HG02798 (cell line): ENCODE data around the gene RERE.
"Not testable (repeated sequence)": the region's sequence is repeated elsewhere in the genome, so short reads cannot be mapped to it uniquely, and the experiment has no call there.

Experiments
- ATAC-seq: cut with Tn5 transposase; IDR thresholded peaks from one replicate; pipeline ENCODE4 v1.9.1; 2021; ENCODE audit warnings: mild to moderate bottlenecking; ENCODE audit not compliant: unreplicated experiment, poor library complexity

RERE gene

DNA sequence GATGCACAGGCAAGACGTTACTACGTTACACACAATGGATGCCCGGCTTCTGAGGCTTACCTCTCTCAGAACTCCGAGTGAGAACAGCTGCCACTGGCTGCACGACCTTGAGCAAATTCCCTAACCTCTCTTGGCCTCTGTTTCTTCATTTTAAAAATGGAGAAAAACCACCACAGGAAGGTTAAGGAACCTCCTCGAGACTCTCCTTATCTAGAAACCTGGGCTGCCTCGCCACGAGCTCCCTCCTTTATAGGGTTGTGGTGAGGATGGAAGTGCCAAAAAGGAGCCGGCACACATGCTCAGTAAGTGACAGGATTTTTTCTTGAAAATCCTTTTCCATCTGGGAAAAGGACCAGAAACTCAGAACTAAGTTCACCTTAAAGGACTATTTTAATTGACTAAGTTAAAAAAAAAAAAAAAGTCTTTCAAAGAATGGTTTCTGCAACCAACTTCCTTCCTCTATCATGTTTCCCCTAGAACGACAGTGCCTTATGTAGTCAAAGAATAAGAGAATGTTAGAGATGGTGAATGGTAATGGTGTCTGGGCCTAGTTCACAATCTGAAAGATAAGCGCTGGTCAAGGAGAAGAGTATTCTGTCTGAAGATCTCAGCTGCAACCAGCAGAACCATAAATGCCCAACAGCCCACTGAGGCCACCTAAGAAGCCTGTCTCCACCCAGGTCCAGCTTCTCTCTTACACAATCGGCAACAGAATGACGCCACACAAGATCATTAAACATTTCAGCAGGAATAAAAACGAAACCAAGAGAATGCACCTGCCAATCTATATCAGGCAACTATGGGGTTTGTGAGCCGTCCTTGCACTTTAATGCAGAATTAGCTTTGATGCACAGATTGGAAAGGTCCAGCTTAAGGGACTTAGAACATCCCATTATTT is 434.6 kb downstream of the RERE start:
- no peak for ATAC-seq

DNA sequence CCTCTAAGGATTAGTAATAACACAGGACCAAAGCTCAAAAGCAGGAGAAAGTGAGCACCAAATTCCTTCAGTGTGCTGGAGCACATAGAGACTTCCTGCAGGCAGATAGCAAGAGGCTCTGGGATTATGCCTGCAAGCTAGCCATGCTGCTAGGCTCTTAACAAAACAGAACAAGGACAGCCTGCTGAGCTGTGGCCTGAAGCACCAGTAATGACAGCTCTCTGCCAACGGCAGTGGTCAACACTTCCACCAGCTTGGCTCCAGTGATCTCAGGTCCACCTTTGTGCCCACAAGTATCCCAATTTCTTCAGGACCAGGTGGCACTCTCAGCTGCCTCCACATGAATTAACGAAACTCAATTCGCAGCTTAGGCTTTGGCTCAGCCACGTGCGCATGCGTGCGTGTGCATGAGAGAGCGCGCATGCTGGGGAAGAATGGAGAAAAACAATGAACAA is 435.4 kb downstream of the RERE start:
- no peak for ATAC-seq

DNA sequence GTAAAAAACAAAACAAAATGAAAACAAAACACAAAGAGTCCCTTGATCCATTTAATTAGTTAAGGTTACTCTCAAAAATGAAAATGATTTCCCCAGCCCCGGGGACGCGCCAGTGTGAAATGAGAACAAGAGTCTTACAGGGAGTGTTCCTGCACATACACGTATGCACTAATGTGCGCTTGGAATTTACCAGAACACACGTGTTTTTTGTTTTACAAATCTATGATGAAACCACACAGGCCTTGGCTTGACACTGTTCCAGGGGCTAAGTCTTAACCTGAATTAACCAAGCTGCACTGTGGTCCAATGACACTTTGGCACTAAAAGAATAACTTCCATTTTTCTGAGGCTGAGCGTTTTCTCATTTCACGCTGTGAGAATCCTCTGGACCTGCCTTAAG is 435.8 kb downstream of the RERE start:
- ATAC-seq, result no peak

- not testable (repeated sequence) for ATAC-seq
Measured at GRCh38 chr1:8380310-8380709, 437.1 kb downstream of the RERE start.

GRCh38 chr1:8379513-8380186 is 437.8 kb downstream of the RERE start:
- no peak for ATAC-seq

DNA sequence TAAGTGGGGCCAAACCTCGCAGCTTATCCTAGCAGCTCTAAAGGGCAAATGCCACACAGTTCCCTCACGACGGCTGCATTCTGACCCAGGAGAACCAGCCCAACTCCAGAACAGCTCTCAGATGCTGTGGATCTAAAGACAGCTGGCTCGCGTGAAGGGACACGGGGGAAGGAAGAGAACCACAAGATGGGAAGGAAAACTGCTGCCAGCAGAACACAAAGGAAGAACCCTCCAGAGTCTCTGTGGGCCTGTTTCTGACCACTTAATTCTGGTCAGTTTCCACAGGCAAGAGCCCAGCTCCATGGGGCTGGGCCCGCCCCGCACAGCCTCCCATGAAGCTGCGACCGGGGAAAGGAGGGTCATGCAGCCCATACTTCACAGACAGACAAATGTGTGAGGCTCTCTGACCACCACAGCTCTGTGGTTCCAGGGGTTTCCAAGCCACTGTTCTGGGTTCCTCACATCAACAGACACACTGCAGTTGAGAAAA is 438.4 kb downstream of the RERE start:
- ATAC-seq, result no peak

GRCh38 chr1:8378178-8378577 is 439.3 kb downstream of the RERE start:
- ATAC-seq, result no peak

DNA sequence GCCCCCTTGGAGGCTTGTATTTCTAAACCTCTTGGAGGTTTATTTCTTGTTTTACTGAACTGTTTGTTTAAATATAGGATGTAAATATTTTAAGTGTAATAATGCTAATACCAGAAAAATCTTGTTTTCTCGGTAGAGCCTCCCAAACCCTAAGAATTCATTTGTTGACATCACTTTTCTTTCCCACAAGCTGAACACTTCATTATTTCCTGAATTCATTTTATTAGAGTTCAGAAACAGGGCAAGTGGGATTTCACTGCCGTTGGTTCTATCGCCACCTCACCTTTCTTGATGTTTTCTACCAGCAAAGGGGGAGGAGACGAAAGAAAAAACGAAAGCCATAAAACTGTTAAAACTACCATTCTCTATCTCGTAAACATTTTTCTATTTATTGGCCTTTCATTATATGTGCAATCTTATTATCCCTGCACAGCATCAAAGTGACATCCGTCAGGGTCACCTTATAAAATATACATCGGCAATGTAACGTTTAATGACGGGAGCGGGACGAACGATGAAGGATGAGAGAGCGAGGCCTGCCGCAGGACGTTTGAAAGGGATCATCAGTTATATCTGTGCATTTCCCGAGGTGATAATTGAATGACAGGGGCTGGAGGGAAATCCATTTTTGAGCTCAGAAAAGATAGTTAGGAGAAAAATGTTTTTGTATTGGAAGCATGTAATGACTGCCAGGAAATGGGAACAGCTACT is 440.0 kb downstream of the RERE start:
- ATAC-seq, result no peak

GRCh38 chr1:8376358-8376840 is 441.0 kb downstream of the RERE start:
- ATAC-seq, result no peak

DNA sequence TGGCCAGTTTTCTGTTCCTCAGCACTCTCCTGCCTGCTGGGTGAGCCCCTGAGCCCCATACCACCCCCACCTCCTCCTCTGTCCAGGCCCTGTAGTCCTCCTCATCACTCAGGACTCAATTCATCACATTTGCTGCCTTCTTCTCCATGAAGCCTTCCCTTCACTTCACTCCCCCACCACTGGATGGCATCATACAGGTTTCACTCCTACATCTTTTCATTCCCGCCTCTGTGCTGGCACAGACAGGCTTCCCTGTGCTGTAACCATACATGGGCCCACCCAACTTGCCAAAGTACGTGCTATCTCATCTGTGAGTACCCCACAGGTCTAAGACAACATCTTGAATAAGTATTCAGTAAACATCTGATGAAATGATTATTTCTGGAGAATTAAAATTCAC is 442.6 kb downstream of the RERE start:
- no peak for ATAC-seq

GRCh38 chr1:8374356-8374755 is 443.1 kb downstream of the RERE start:
- no peak for ATAC-seq

- no peak for ATAC-seq
Measured at GRCh38 chr1:8373581-8374241, 443.7 kb downstream of the RERE start.

GRCh38 chr1:8373125-8373524 is 444.3 kb downstream of the RERE start:
- ATAC-seq, result no peak

GRCh38 chr1:8371372-8371991 is 446.0 kb downstream of the RERE start:
- no peak for ATAC-seq

- ATAC-seq, result no peak
Measured at GRCh38 chr1:8370905-8371315, 446.5 kb downstream of the RERE start.

- ATAC-seq, result no peak
Measured at GRCh38 chr1:8370046-8370881, 447.2 kb downstream of the RERE start.

- ATAC-seq, result no peak
Measured at GRCh38 chr1:8368956-8369639, 448.3 kb downstream of the RERE start.

DNA sequence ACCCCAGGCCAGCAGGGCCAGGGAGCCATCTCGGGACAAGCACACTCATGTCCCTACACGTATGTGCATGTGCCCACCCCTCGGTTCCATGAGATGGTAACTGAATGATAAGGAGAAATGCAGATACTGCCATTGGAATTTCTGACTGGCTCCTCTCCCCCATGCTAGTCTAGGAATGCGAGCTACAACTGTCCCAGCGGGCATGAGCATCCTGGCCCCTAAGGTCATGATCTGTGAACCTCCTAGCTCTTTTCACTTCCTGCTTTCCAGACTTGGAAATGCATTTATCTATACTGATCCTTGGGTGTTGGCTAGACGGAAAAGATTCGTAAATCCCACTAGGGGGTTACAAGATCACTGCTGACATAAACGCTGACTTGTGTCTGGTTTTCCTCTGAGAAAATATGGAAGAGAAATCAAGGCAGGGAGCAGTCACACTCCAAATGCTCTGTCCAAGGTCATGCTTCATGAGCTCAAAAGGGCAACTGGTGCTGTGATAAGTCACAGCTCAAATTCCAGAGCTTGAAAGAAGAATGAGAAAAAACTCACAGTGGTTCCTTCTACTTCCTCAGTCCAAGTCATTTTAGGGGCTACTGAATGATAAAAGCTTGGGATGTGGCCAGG is 449.8 kb downstream of the RERE start:
- no peak for ATAC-seq
